Left ventricle myocardium inferior (tissue), 1 donor: ENCODE data around the gene INAFM2. TPM values are rescaled to one million over a fixed set of nuclear protein-coding genes. Genes with fewer than 3 reads are reported as not detected.
A peak's percentile ranks its signal among the peaks of the same experiment; 100 is the strongest.

ENCODE experiments used
- DNase-seq: peaks from one replicate; pipeline ENCODE4 v3.0.0-alpha.2; 2020
- H3K27ac ChIP-seq: fragments of 200-600 bp; replicated peaks from 2 replicates; pipeline ENCODE4 v1.8.0; 2021
- H3K27me3 ChIP-seq: fragments of 200-600 bp; 2 replicates; pipeline ENCODE4 v1.8.0; 2021; ENCODE audit warnings: low read depth
- H3K36me3 ChIP-seq: fragments of 200-600 bp; 2 replicates; pipeline ENCODE4 v1.8.0; 2021
- H3K4me1 ChIP-seq: fragments of 200-600 bp; 2 replicates; pipeline ENCODE4 v1.8.0; 2021
- H3K4me3 ChIP-seq: fragments of 200-600 bp; 2 replicates; pipeline ENCODE4 v1.8.0; 2021; ENCODE audit warnings: mild to moderate bottlenecking, moderate library complexity
- H3K9me3 ChIP-seq: fragments of 200-600 bp; replicated peaks from 2 replicates; pipeline ENCODE4 v1.8.0; 2021
- intact Hi-C: fragments of 100-400 bp; cut with micrococcal nuclease; formaldehyde crosslinking; loops from one replicate; pipeline ENCODE4 v1.11.0; 2022
- total RNA-seq: library from RNA; stranded (reverse); fragmentation: NEBNext Ultra II Directional; extraction: Animal tissue kit (Norgen Biotek cat#: 25700); gene quantifications from one replicate; pipeline ENCODE4 v1.2.1, GENCODE V29; 2021
- TF ChIP-seq, protein P1 (sequence below): fragments of 200-600 bp; IDR thresholded peaks from 2 replicates; pipeline ENCODE4 v1.8.0; 2021; ENCODE audit warnings: antibody characterized with exemption, mild to moderate bottlenecking, borderline replicate concordance
- donor health status: DM: no; HTN: yes; CAD: no; lungs with severe emphysema.

The INAFM2 gene
- total RNA-seq, 1 donor from 2014 or later = 52.7 TPM

DNA sequence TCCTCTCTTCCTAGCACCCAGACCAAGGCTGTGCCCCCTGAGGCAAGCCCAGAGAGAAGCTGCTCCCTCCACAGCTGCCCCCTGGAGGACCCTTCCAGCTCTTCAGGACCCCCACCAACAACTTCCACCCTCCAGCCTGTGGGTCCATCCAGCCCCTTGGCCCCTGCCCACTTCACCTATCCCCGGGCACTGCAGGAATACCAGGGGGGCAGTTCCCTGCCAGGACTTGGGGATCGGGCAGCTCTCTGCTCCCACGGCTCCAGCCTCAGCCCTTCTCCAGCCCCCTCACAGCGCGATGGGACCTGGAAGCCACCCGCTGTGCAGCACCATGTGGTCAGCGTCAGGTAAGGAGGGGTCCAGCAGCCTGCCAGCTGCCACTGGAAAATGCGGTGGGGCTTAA, 40.1 kb downstream of the INAFM2 start:
- H3K27me3 ChIP-seq = no peaks in the 10 kb centered on the region
- DNase-seq = no peak
- H3K9me3 ChIP-seq = no peaks in the 10 kb centered on the region
- no peak overlapping the region for H3K4me3 ChIP-seq
- intact Hi-C loops = no loop called here
- H3K36me3 ChIP-seq = no peaks in the 10 kb centered on the region
- no peak overlapping the region for H3K27ac ChIP-seq
- H3K4me1 ChIP-seq = peaks cover 41% of the 10 kb centered on the region
- TF ChIP-seq, protein P1, sequence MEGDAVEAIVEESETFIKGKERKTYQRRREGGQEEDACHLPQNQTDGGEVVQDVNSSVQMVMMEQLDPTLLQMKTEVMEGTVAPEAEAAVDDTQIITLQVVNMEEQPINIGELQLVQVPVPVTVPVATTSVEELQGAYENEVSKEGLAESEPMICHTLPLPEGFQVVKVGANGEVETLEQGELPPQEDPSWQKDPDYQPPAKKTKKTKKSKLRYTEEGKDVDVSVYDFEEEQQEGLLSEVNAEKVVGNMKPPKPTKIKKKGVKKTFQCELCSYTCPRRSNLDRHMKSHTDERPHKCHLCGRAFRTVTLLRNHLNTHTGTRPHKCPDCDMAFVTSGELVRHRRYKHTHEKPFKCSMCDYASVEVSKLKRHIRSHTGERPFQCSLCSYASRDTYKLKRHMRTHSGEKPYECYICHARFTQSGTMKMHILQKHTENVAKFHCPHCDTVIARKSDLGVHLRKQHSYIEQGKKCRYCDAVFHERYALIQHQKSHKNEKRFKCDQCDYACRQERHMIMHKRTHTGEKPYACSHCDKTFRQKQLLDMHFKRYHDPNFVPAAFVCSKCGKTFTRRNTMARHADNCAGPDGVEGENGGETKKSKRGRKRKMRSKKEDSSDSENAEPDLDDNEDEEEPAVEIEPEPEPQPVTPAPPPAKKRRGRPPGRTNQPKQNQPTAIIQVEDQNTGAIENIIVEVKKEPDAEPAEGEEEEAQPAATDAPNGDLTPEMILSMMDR = no peak

DNA sequence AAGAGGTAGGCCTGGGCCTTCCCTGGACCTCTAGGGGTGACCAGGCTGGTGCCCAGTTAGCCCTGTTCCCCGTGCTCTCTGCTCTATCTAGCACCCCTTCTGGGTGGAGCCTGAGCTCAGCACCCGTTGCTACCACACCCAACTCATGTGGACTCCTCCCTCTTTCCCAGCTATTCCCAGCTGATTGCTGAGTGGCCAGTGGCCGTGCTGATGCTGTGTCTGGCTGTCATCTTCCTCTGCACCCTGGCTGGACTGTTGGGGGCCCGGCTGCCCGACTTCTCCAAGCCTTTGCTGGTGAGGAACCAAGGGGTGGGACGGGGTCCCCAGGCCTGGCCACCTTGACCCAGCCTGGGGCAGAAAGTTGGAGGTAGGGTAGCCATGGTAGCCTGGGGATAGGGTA, 40.8 kb downstream of the INAFM2 start:
- DNase-seq = no peak
- intact Hi-C loops = no loop called here
- Histone ChIP-seq H3K27ac (no peak overlapping the region), H3K9me3 (no peaks in the 10 kb centered on the region), H3K27me3 (no peaks in the 10 kb centered on the region), H3K36me3 (no peaks in the 10 kb centered on the region), H3K4me1 (peaks cover 36% of the 10 kb centered on the region), H3K4me3 (no peak overlapping the region)
- TF ChIP-seq, protein P1 = no peak

DNA sequence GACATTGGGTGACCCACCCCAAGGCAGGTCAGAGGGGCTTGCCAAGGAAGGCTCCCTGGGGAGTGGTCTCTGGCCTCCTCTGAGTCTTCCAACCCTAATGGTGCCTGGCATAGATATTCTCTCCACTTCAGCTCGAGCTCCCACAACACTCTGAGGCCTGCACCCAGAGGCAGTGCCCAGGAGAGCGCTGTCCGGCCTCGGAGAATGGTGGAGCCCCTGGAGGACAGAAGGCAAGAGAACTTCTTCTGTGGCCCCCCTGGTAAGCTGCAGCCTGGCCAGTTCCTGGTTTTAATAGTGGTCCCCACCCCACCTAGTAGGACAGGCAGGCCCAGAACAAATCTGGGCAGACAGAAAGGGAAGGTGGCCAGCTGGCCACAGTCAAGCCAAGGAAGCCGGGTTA, 41.5 kb downstream of the INAFM2 start:
- TF ChIP-seq, protein P1 = no peak
- no peaks in the 10 kb centered on the region for H3K9me3 ChIP-seq
- peaks cover 36% of the 10 kb centered on the region for H3K4me1 ChIP-seq
- peak overlapping the region; percentile 95 for H3K27ac ChIP-seq
- no peaks in the 10 kb centered on the region for H3K36me3 ChIP-seq
- no peaks in the 10 kb centered on the region for H3K27me3 ChIP-seq
- no peak for DNase-seq
- H3K4me3 ChIP-seq = no peak overlapping the region
- intact Hi-C loops = no loop called here

DNA sequence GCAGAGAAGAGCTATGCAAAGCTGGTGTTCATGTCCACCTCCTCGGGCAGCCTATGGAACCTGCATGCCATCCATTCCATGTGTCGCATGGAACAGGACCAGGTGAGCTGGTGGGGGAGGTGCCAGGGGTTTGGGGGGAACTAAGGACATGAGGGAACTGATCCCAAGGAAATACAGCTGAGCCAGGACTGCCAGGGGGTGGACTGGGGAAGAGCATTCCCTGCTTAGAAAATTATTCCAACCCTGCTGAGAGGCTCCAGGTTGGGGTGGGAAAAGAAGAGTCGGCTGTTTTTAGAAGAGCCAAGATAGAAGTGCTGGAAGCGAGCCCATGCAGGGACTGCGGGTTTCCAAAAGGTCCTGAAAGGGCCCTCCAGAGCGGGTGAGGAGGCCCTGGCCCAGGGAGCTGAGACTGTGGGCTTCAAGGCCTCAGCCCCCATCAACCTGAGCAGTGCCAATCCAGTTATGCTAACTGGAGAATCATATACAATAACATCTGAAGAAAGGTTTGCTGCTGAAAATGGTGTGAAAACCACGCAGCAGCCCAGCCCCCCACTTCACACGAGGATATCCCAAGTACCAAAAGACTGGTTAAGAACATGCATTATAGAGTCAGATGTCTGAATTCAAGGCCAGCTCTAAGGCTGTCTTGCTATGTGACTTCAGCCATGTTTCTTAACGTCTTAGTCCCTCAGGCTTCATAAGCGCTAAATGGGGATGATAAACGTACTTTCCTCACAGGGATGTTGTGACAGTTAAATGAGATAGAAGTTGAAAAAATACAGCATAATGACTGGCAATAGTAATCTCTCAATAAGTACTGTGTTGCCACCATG, 42.3 kb downstream of the INAFM2 start:
- H3K9me3 ChIP-seq = no peaks in the 10 kb centered on the region
- H3K36me3 ChIP-seq = no peaks in the 10 kb centered on the region
- H3K27me3 ChIP-seq = no peaks in the 10 kb centered on the region
- intact Hi-C loops = no loop called here
- no peak overlapping the region for H3K4me3 ChIP-seq
- peaks cover 36% of the 10 kb centered on the region for H3K4me1 ChIP-seq
- TF ChIP-seq, protein P1 = no peak
- no peak for DNase-seq
- peak overlapping the region; percentile 95 for H3K27ac ChIP-seq

DNA sequence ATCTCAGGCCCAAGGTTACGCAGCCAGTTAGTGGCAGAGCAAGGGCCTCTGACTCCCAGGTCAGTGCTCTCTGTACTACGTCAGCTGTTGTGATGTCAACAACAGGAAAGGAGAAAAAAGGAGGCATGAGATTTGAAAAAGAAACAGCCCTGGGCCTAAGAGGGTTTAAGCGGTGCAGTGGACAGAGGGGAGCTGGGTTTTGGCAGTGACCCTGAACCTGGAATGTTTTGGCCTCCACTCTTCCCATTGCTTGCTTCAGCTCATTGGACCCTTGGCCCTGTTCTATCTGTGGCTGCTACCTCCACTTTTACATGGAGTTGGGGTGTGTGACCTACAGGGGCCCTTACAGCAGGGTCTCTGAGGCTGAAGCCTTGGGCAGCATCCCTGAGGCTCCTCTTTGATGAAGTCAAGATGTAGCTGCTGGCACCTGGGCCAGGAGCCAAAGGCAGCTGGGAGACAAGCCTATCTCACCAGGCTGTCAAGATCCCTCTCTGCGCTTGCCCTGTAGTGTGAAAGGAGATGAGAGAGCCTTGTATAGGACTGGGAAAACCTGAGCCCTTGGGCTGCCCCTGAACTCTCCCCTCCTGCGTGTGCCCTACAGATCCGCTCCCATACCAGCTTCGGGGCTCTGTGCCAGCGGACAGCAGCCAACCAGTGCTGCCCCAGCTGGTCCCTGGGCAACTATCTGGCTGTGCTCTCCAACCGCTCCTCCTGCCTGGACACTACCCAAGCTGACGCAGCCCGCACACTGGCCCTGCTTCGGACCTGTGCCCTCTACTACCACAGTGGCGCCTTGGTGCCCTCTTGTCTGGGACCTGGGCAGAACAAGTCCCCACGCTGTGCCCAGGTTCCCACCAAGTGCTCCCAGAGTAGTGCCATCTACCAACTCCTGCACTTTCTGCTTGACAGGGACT, 43.2 kb downstream of the INAFM2 start:
- Histone ChIP-seq H3K4me3 (peak overlapping the region; percentile 57), H3K27ac (peak overlapping the region; percentile 95), H3K9me3 (no peaks in the 10 kb centered on the region), H3K4me1 (peaks cover 36% of the 10 kb centered on the region), H3K36me3 (no peaks in the 10 kb centered on the region), H3K27me3 (no peaks in the 10 kb centered on the region)
- intact Hi-C loops = no loop called here
- TF ChIP-seq, protein P1 = no peak
- DNase-seq = peak; percentile 91
